WTC11 (cell line): ENCODE data around the gene DNALI1.
"Not testable (repeated sequence)": the region's sequence is repeated elsewhere in the genome, so short reads cannot be mapped to it uniquely, and the experiment has no call there.

Source experiments
- CBFB ChIP-seq: sonication (generic); formaldehyde crosslinking; IDR thresholded peaks from 2 replicates; pipeline ENCODE4 v1.8.1; 2022; ENCODE audit warnings: mild to moderate bottlenecking, low read depth, missing genetic modification reagents
- CREB1 ChIP-seq: sonication (generic); formaldehyde crosslinking; IDR thresholded peaks from 2 replicates; pipeline ENCODE4 v1.8.0; 2023; ENCODE audit warnings: mild to moderate bottlenecking, missing genetic modification reagents
- CTCF ChIP-seq: fragments of 200-600 bp; IDR thresholded peaks from 2 replicates; pipeline ENCODE4 v1.8.0; 2022; ENCODE audit warnings: antibody characterized with exemption
- ELF4 ChIP-seq: sonication (generic); formaldehyde crosslinking; IDR thresholded peaks from 2 replicates; pipeline ENCODE4 v1.8.1; 2022; ENCODE audit warnings: low read depth, mild to moderate bottlenecking, moderate library complexity, missing genetic modification reagents
- GTF2I ChIP-seq: fragments of 250-450 bp; sonication (Bioruptor Pico); conservative IDR thresholded peaks from 2 replicates; pipeline ENCODE4 v1.4.0; 2021; ENCODE audit warnings: mild to moderate bottlenecking
- HMGA2 ChIP-seq: fragments of 250-450 bp; sonication (Bioruptor Pico); IDR thresholded peaks from 2 replicates; pipeline ENCODE4 v1.4.0; 2021; ENCODE audit warnings: mild to moderate bottlenecking, moderate library complexity
- JUN ChIP-seq: sonication (generic); formaldehyde crosslinking; IDR thresholded peaks from 2 replicates; pipeline ENCODE4 v1.8.0; 2023; ENCODE audit warnings: mild to moderate bottlenecking, missing genetic modification reagents
- TP53 ChIP-seq: sonication (generic); formaldehyde crosslinking; IDR thresholded peaks from 2 replicates; pipeline ENCODE4 v1.8.1; 2023; ENCODE audit warnings: mild to moderate bottlenecking, missing genetic modification reagents
- ZNF317 ChIP-seq: sonication (generic); formaldehyde crosslinking; IDR thresholded peaks from 2 replicates; pipeline ENCODE4 v1.8.1; 2023; ENCODE audit warnings: low read depth, mild to moderate bottlenecking, moderate library complexity, missing genetic modification reagents, borderline replicate concordance
- TF ChIP-seq, protein P1 (sequence below): sonication (generic); formaldehyde crosslinking; IDR thresholded peaks from 2 replicates; pipeline ENCODE4 v1.8.1; 2023; ENCODE audit warnings: mild to moderate bottlenecking, missing genetic modification reagents, moderate library complexity
- TF ChIP-seq, protein P2 (sequence below): sonication (generic); formaldehyde crosslinking; IDR thresholded peaks from 2 replicates; pipeline ENCODE4 v1.8.1; 2023; ENCODE audit warnings: mild to moderate bottlenecking, missing genetic modification reagents

DNA sequence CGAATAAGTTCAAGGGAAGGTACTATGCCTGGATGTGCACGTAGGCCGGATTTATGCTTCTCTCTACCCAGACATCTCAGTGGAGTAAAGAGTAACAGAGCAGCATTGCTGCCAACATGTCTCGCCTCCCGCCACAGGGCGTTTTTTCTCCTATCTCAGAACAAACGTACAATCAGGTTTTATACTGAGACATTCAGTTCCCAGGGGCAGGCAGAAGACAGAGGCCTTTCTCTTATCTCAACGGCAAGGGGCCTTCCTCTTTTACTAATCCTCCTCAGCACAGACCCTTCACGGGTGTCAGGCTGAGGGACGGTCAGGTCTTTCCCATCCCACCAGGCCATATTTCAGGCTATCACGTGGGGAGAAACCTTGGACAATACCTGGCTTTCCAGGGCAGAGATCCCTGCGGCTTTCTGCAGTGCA, 3.2 kb downstream of the DNALI1 start:
- TF ChIP-seq CTCF; TP53 (CRISPR knock-in tag); JUN (CRISPR knock-in tag); CBFB (CRISPR knock-in tag); ELF4; GTF2I (CRISPR knock-in tag); CREB1 (CRISPR knock-in tag); ZNF317 (CRISPR knock-in tag); HMGA2 (CRISPR knock-in tag): not testable (repeated sequence)
- TF ChIP-seq, protein P1, sequence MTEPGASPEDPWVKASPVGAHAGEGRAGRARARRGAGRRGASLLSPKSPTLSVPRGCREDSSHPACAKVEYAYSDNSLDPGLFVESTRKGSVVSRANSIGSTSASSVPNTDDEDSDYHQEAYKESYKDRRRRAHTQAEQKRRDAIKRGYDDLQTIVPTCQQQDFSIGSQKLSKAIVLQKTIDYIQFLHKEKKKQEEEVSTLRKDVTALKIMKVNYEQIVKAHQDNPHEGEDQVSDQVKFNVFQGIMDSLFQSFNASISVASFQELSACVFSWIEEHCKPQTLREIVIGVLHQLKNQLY (CRISPR knock-in tag): not testable (repeated sequence)
- TF ChIP-seq, protein P2, sequence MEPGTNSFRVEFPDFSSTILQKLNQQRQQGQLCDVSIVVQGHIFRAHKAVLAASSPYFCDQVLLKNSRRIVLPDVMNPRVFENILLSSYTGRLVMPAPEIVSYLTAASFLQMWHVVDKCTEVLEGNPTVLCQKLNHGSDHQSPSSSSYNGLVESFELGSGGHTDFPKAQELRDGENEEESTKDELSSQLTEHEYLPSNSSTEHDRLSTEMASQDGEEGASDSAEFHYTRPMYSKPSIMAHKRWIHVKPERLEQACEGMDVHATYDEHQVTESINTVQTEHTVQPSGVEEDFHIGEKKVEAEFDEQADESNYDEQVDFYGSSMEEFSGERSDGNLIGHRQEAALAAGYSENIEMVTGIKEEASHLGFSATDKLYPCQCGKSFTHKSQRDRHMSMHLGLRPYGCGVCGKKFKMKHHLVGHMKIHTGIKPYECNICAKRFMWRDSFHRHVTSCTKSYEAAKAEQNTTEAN: not testable (repeated sequence)
